Measurements from ENCODE around the gene ATAD3A.
"Not testable (repeated sequence)": the region's sequence is repeated elsewhere in the genome, so short reads cannot be mapped to it uniquely, and the experiment has no call there.

The ATAD3A gene

GRCh38 chr1:1511533-1512285 lies at the start of gene ATAD3A:
ATAD3A (plus strand) TSS chr1:1512162; CDS start chr1:1512269, 107 bp downstream.
- DNase-seq = peak; percentile 97

- no peak for DNase-seq
These were observed 49.5 kb upstream of the ATAD3A start for GRCh38 chr1:1462318-1462966.

GRCh38 chr1:1463312-1463711 lies 48.6 kb upstream of the ATAD3A start:
- no peak for DNase-seq

- not testable (repeated sequence) for DNase-seq
These were observed 43.6 kb upstream of the ATAD3A start for GRCh38 chr1:1468196-1468985.

GRCh38 chr1:1470626-1471388 lies 41.2 kb upstream of the ATAD3A start:
- DNase-seq = peak; percentile 17

- DNase-seq = peak; percentile 92
These were observed 40.4 kb upstream of the ATAD3A start, which contains the start of gene ATAD3B for GRCh38 chr1:1471389-1472052. ATAD3B (plus strand) TSS chr1:1471765; CDS start chr1:1471885, 120 bp downstream.

GRCh38 chr1:1472053-1472876 lies 39.7 kb upstream of the ATAD3A start:
- peak; percentile 1 for DNase-seq

- DNase-seq = not testable (repeated sequence)
These were observed 36.0 kb upstream of the ATAD3A start for GRCh38 chr1:1476011-1476410.

GRCh38 chr1:1477206-1477605 lies 34.8 kb upstream of the ATAD3A start:
- DNase-seq = no peak

- DNase-seq = no peak
These were observed 32.1 kb upstream of the ATAD3A start for GRCh38 chr1:1479547-1480487.

- DNase-seq = not testable (repeated sequence)
These were observed 31.5 kb upstream of the ATAD3A start for GRCh38 chr1:1480488-1480867.

- DNase-seq = not testable (repeated sequence)
These were observed 30.2 kb upstream of the ATAD3A start for GRCh38 chr1:1481811-1482210.

- DNase-seq = no peak
These were observed 29.1 kb upstream of the ATAD3A start for GRCh38 chr1:1482856-1483255.

GRCh38 chr1:1483714-1484113 lies 28.2 kb upstream of the ATAD3A start:
- no peak for DNase-seq

GRCh38 chr1:1484976-1485750 lies 26.8 kb upstream of the ATAD3A start:
- DNase-seq = not testable (repeated sequence)

- DNase-seq = not testable (repeated sequence)
These were observed 26.1 kb upstream of the ATAD3A start for GRCh38 chr1:1485755-1486317.

GRCh38 chr1:1487701-1488100 lies 24.3 kb upstream of the ATAD3A start:
- DNase-seq = no peak

- DNase-seq = no peak
These were observed 22.7 kb upstream of the ATAD3A start for GRCh38 chr1:1489231-1489630.

GRCh38 chr1:1489861-1490260 lies 22.1 kb upstream of the ATAD3A start:
- DNase-seq = no peak
